ENCODE measurements around the gene KBTBD4. TPM values are rescaled to one million over a fixed set of nuclear protein-coding genes. Genes with fewer than 3 reads are reported as not detected.

Gene KBTBD4
- total and polyA plus RNA-seq, 2 of the 8 experiments (the other 6 are each of a cell fraction or from before 2014, with no cell fraction given), result 12.0 to 19.5 TPM

Small RNAs within 50 kb of the gene (small RNA-seq; reads per million reads assigned to genes)
- not detected for gene RN7SL652P (ENCODE audit: insufficient read depth)
- not detected for gene RNU5E-10P (ENCODE audit: insufficient read depth)

Other genes with a start within 250 kb of the KBTBD4 start
- gene MYBPC3, start 226.3 kb downstream of the KBTBD4 start, total RNA-seq (2021; fragmentation: NEBNext Ultra II Directional; extraction: Animal tissue kit (Norgen Biotek cat#: 25700)), result not detected in 2 replicates
- 0.02 and 0.05 TPM in 2 replicates for gene MYBPC3, start 226.3 kb downstream of the KBTBD4 start, polyA plus RNA-seq (2011; rRNA removed)
- gene SPI1, start 200.4 kb downstream of the KBTBD4 start, total RNA-seq (2021; fragmentation: NEBNext Ultra II Directional; extraction: Animal tissue kit (Norgen Biotek cat#: 25700)), result not detected in 2 replicates
- gene SPI1, start 200.4 kb downstream of the KBTBD4 start, polyA plus RNA-seq (2011; rRNA removed), result 0.12 and 0.28 TPM in 2 replicates
- 20.9 and 23.2 TPM in 2 replicates for gene SLC39A13, start 170.4 kb downstream of the KBTBD4 start, total RNA-seq (2021; fragmentation: NEBNext Ultra II Directional; extraction: Animal tissue kit (Norgen Biotek cat#: 25700))
- gene SLC39A13, start 170.4 kb downstream of the KBTBD4 start, polyA plus RNA-seq (2011; rRNA removed), result 30.0 and 42.9 TPM in 2 replicates
- 159 and 160 TPM in 2 replicates for gene PSMC3, start 152.5 kb downstream of the KBTBD4 start, total RNA-seq (2021; fragmentation: NEBNext Ultra II Directional; extraction: Animal tissue kit (Norgen Biotek cat#: 25700))
- gene PSMC3, start 152.5 kb downstream of the KBTBD4 start, polyA plus RNA-seq (2011; rRNA removed), result 105 and 114 TPM in 2 replicates
- gene RAPSN, start 129.8 kb downstream of the KBTBD4 start, total RNA-seq (2021; fragmentation: NEBNext Ultra II Directional; extraction: Animal tissue kit (Norgen Biotek cat#: 25700)), result 0.34 TPM in 1 of 2 replicates, not detected in the other
- 0.05 and 0.06 TPM in 2 replicates for gene RAPSN, start 129.8 kb downstream of the KBTBD4 start, polyA plus RNA-seq (2011; rRNA removed)
- gene CELF1, start 25.8 kb downstream of the KBTBD4 start, total RNA-seq (2021; fragmentation: NEBNext Ultra II Directional; extraction: Animal tissue kit (Norgen Biotek cat#: 25700)), result 194 and 197 TPM in 2 replicates
- gene CELF1, start 25.8 kb downstream of the KBTBD4 start, polyA plus RNA-seq (2011; rRNA removed), result 114 and 131 TPM in 2 replicates
- 44.8 and 48.4 TPM in 2 replicates for gene PTPMT1, start 13.4 kb downstream of the KBTBD4 start, total RNA-seq (2021; fragmentation: NEBNext Ultra II Directional; extraction: Animal tissue kit (Norgen Biotek cat#: 25700))
- 105 TPM in 2 replicates for gene PTPMT1, start 13.4 kb downstream of the KBTBD4 start, polyA plus RNA-seq (2011; rRNA removed)
- gene NDUFS3, start 104 bp upstream of the KBTBD4 start, total RNA-seq (2021; fragmentation: NEBNext Ultra II Directional; extraction: Animal tissue kit (Norgen Biotek cat#: 25700)), result 135 and 136 TPM in 2 replicates
- gene NDUFS3, start 104 bp upstream of the KBTBD4 start, polyA plus RNA-seq (2011; rRNA removed), result 201 and 241 TPM in 2 replicates
- gene FAM180B, start 7.7 kb upstream of the KBTBD4 start, total RNA-seq (2021; fragmentation: NEBNext Ultra II Directional; extraction: Animal tissue kit (Norgen Biotek cat#: 25700)), result not detected in 2 replicates
- gene FAM180B, start 7.7 kb upstream of the KBTBD4 start, polyA plus RNA-seq (2011; rRNA removed), result 0.09 TPM in 1 of 2 replicates, not detected in the other
- gene C1QTNF4, start 15.4 kb upstream of the KBTBD4 start, total RNA-seq (2021; fragmentation: NEBNext Ultra II Directional; extraction: Animal tissue kit (Norgen Biotek cat#: 25700)), result 3.5 and 6.0 TPM in 2 replicates
- gene C1QTNF4, start 15.4 kb upstream of the KBTBD4 start, polyA plus RNA-seq (2011; rRNA removed), result 3.9 and 4.8 TPM in 2 replicates
- 157 and 167 TPM in 2 replicates for gene MTCH2, start 63.6 kb upstream of the KBTBD4 start, total RNA-seq (2021; fragmentation: NEBNext Ultra II Directional; extraction: Animal tissue kit (Norgen Biotek cat#: 25700))
- gene MTCH2, start 63.6 kb upstream of the KBTBD4 start, polyA plus RNA-seq (2011; rRNA removed), result 126 and 171 TPM in 2 replicates
- 2.1 and 5.3 TPM in 2 replicates for gene AGBL2, start 136.4 kb upstream of the KBTBD4 start, total RNA-seq (2021; fragmentation: NEBNext Ultra II Directional; extraction: Animal tissue kit (Norgen Biotek cat#: 25700))
- gene AGBL2, start 136.4 kb upstream of the KBTBD4 start, polyA plus RNA-seq (2011; rRNA removed), result 6.5 and 7.1 TPM in 2 replicates
- gene FNBP4, start 188.4 kb upstream of the KBTBD4 start, total RNA-seq (2021; fragmentation: NEBNext Ultra II Directional; extraction: Animal tissue kit (Norgen Biotek cat#: 25700)), result 73.1 and 78.5 TPM in 2 replicates
- gene FNBP4, start 188.4 kb upstream of the KBTBD4 start, polyA plus RNA-seq (2011; rRNA removed), result 85.7 and 87.8 TPM in 2 replicates